Measurements from ENCODE around the gene EML3. TPM values are rescaled to one million over a fixed set of nuclear protein-coding genes. Genes with fewer than 3 reads are reported as not detected.

Gene EML3
- polyA plus RNA-seq, 1 donor (not counting 4 experiments of a cell fraction or from before 2014, with no cell fraction given), result 13.6 TPM

GRCh38 chr11:62645671-62645945 is 33.0 kb upstream of the EML3 start:
- no peaks in the 10 kb centered on the region for H4K20me1 ChIP-seq (ENCODE audit: control insufficient read depth, extremely low read depth, insufficient read depth, low read length)
- H3K9ac ChIP-seq (ENCODE audit: control insufficient read depth, extremely low read depth, insufficient read depth, low read length), result peak overlapping the region; percentile 89
- FAIRE-seq (no peak), DNase-seq (ENCODE audit: low read depth, low spot score) (no peak)
- H3K9me1 ChIP-seq (ENCODE audit: control insufficient read depth, extremely low read depth, insufficient read depth, low read length), result no peaks in the 10 kb centered on the region
- peak overlapping the region; percentile 93 for H3K4me2 ChIP-seq (ENCODE audit: control insufficient read depth, extremely low read depth, insufficient read depth, low read depth, low read length)
- H3K27ac ChIP-seq (ENCODE audit: control insufficient read depth, insufficient read depth, low read length), result peak overlapping the region; percentile 88
- peaks cover 52% of the 10 kb centered on the region for H3K79me2 ChIP-seq (ENCODE audit: control insufficient read depth, insufficient read depth, low read length)
- no peaks in the 10 kb centered on the region for H3K9me3 ChIP-seq (ENCODE audit: control insufficient read depth, low read depth, low read length)
- peak overlapping the region; percentile 60 for H2AFZ ChIP-seq (ENCODE audit: control insufficient read depth, low read length)
- peaks cover 15% of the 10 kb centered on the region for H3K4me1 ChIP-seq (ENCODE audit: control insufficient read depth, extremely low read depth, insufficient read depth, low read length)
- dilution Hi-C loops (cut with MboI; ENCODE audit: extremely low pct_ligation_motif_present, low sequenced_read_pairs), result no loop called here
- peak overlapping the region; percentile 87 to 90 (median 88) for H3K4me3 ChIP-seq (ENCODE audit: control insufficient read depth in 2 of 3, extremely low read depth in 1 of 3, insufficient read depth in 2 of 3, low read depth in 1 of 3, low read length in 3 of 3)
- TF ChIP-seq CTCF (optimal IDR thresholded peaks at IDR 0.05 in 1 of 3, IDR thresholded peaks at IDR 0.05 in 1 of 3, conservative IDR thresholded peaks at IDR 0.05 in 1 of 3; ENCODE audit: extremely low read depth in 1 of 3, insufficient read depth in 2 of 3, low read length in 3 of 3), result no peak
- TF ChIP-seq EZH2 (IDR thresholded peaks at IDR 0.05; ENCODE audit: low read length), result no peak
- peaks cover 16 to 21% of the 10 kb centered on the region in 2 experiments for H3K36me3 ChIP-seq (ENCODE audit: control insufficient read depth in 2 of 2, extremely low read depth in 1 of 2, insufficient read depth in 2 of 2, low read length in 2 of 2)
- no peaks in the 10 kb centered on the region for H3K27me3 ChIP-seq (ENCODE audit: control insufficient read depth, extremely low read depth, insufficient read depth, low read length)

- Histone ChIP-seq H4K20me1 (ENCODE audit: control insufficient read depth, extremely low read depth, insufficient read depth, low read length) (no peaks in the 10 kb centered on the region), H3K4me1 (ENCODE audit: control insufficient read depth, extremely low read depth, insufficient read depth, low read length) (peaks cover 15% of the 10 kb centered on the region), H3K9ac (ENCODE audit: control insufficient read depth, extremely low read depth, insufficient read depth, low read length) (no peak overlapping the region), H2AFZ (ENCODE audit: control insufficient read depth, low read length) (no peak overlapping the region), H3K4me2 (ENCODE audit: control insufficient read depth, extremely low read depth, insufficient read depth, low read depth, low read length) (no peak overlapping the region), H3K4me3 (ENCODE audit: control insufficient read depth in 2 of 3, extremely low read depth in 1 of 3, insufficient read depth in 2 of 3, low read depth in 1 of 3, low read length in 3 of 3) (no peak overlapping the region), H3K79me2 (ENCODE audit: control insufficient read depth, insufficient read depth, low read length) (peaks cover 52% of the 10 kb centered on the region), H3K36me3 (ENCODE audit: control insufficient read depth in 2 of 2, extremely low read depth in 1 of 2, insufficient read depth in 2 of 2, low read length in 2 of 2) (peaks cover 13 to 17% of the 10 kb centered on the region in 2 experiments), H3K27ac (ENCODE audit: control insufficient read depth, insufficient read depth, low read length) (no peak overlapping the region), H3K27me3 (ENCODE audit: control insufficient read depth, extremely low read depth, insufficient read depth, low read length) (no peaks in the 10 kb centered on the region), H3K9me3 (ENCODE audit: control insufficient read depth, low read depth, low read length) (no peaks in the 10 kb centered on the region), H3K9me1 (ENCODE audit: control insufficient read depth, extremely low read depth, insufficient read depth, low read length) (peaks cover 3% of the 10 kb centered on the region)
- DNase-seq (ENCODE audit: low read depth, low spot score) (no peak), FAIRE-seq (no peak)
- dilution Hi-C loops (cut with MboI; ENCODE audit: extremely low pct_ligation_motif_present, low sequenced_read_pairs), result no loop called here
- TF ChIP-seq EZH2 (IDR thresholded peaks at IDR 0.05; ENCODE audit: low read length) (no peak), CTCF (optimal IDR thresholded peaks at IDR 0.05 in 1 of 3, IDR thresholded peaks at IDR 0.05 in 1 of 3, conservative IDR thresholded peaks at IDR 0.05 in 1 of 3; ENCODE audit: extremely low read depth in 1 of 3, insufficient read depth in 2 of 3, low read length in 3 of 3) (no peak)
Measured at GRCh38 chr11:62644220-62644619, 31.6 kb upstream of the EML3 start.

All from keratinocyte (primary cell).